Endothelial cell of umbilical vein (primary cell): ENCODE results near the gene PLA2G2E. TPM values are rescaled to one million over a fixed set of nuclear protein-coding genes. Genes with fewer than 3 reads are reported as not detected.

Source experiments
- BruUV-seq: library from RNA; stranded (reverse); fragments of 400-500 nt; replicated peaks from 2 replicates; lab custom pipeline; 2021; lab: Mats Ljungman, UMichigan
- CTCF ChIA-PET: fragments of 300-600, 350-600 bp; sonication (Branson Sonifier 250); formaldehyde crosslinking; loops from one replicate; lab custom pipeline; 2021; ENCODE audit warnings: antibody characterized with exemption, inconsistent platforms; lab: Charles Lee
- POLR2A ChIA-PET: fragments of 300-600, 350-600 bp; sonication (Branson Sonifier 250); formaldehyde crosslinking; loops from one replicate; lab custom pipeline; 2021; ENCODE audit warnings: antibody characterized with exemption, inconsistent platforms; lab: Charles Lee
- DNase-seq: peaks from one replicate; pipeline ENCODE4 v3.0.0-alpha.2; 2011; ENCODE audit warnings: low read depth, low spot score
- FAIRE-seq: peaks from 2 replicates; lab custom pipeline; 2011; peaks lifted over from hg19 to GRCh38; lab: Jason Lieb, UNC
- H2AFZ ChIP-seq: 2 replicates; pipeline ENCODE4 v1.6.0; 2012; ENCODE audit warnings: low read depth, low read length, control low read depth, inconsistent platforms
- H3K27ac ChIP-seq: 2 replicates; pipeline ENCODE4 v1.5.1; 2011; ENCODE audit warnings: low read depth, mild to moderate bottlenecking, control low read depth, low read length, moderate library complexity; ENCODE audit not compliant: insufficient read depth
- H3K27me3 ChIP-seq, 2 experiments: 2 replicates each; pipeline versions ENCODE4 v1.6.0 to v1.6.1; 2011; ENCODE audit warnings: low read length in 2 of 2, mixed read lengths in 1 of 2; ENCODE audit not compliant: control insufficient read depth in 2 of 2, insufficient read depth in 2 of 2
- H3K36me3 ChIP-seq, 2 experiments: 2 replicates in 1 of 2; 3 replicates in 1 of 2; pipeline ENCODE4 v1.5.1; 2011; ENCODE audit warnings: low read length in 2 of 2, mild to moderate bottlenecking in 1 of 2, moderate library complexity in 1 of 2; ENCODE audit not compliant: control insufficient read depth in 2 of 2, insufficient read depth in 2 of 2; ENCODE audit errors: extremely low read depth in 1 of 2
- H3K4me1 ChIP-seq: 3 replicates; pipeline ENCODE4 v1.5.1; 2011; ENCODE audit warnings: mild to moderate bottlenecking, low read length; ENCODE audit not compliant: control insufficient read depth, insufficient read depth; ENCODE audit errors: extremely low read depth
- H3K4me2 ChIP-seq: 2 replicates; pipeline ENCODE4 v1.6.1; 2011; ENCODE audit warnings: low read length, control low read depth, mixed read lengths; ENCODE audit not compliant: insufficient read depth
- H3K4me3 ChIP-seq, 3 experiments: fragments of 200-600 bp in 1 of 3; sonication (generic), shearing (Covaris generic) in 1 of 3; replicated peaks in 1 of 3; 2 replicates each; pipeline ENCODE4 v1.5.1; 2011 to 2016; ENCODE audit warnings: control low read depth in 3 of 3, low read length in 3 of 3, mild to moderate bottlenecking in 2 of 3, inconsistent platforms in 1 of 3, low read depth in 1 of 3, moderate library complexity in 1 of 3; ENCODE audit not compliant: insufficient read depth in 1 of 3
- H3K79me2 ChIP-seq: 2 replicates; pipeline ENCODE4 v1.6.0; 2012; ENCODE audit warnings: low read length, inconsistent platforms; ENCODE audit not compliant: control insufficient read depth, insufficient read depth
- H3K9ac ChIP-seq: replicated peaks from 2 replicates; pipeline ENCODE3; 2011; ENCODE audit warnings: low read length, control low read depth; ENCODE audit not compliant: insufficient read depth; ENCODE audit errors: extremely low read depth
- H3K9me1 ChIP-seq: replicated peaks from 3 replicates; pipeline ENCODE4 v1.6.0; 2011; ENCODE audit warnings: mild to moderate bottlenecking, low read length; ENCODE audit not compliant: control insufficient read depth, insufficient read depth; ENCODE audit errors: extremely low read depth
- H3K9me3 ChIP-seq: replicated peaks from 2 replicates; pipeline ENCODE4 v1.5.1; 2012; ENCODE audit warnings: low read length, inconsistent platforms; ENCODE audit not compliant: control insufficient read depth, insufficient read depth
- H4K20me1 ChIP-seq: replicated peaks from 2 replicates; pipeline ENCODE3; 2011; ENCODE audit warnings: mild to moderate bottlenecking, low read length; ENCODE audit not compliant: control insufficient read depth, insufficient read depth; ENCODE audit errors: extremely low read depth
- EZH2 ChIP-seq: IDR thresholded peaks from 2 replicates; pipeline ENCODE4 v1.6.1; 2012; ENCODE audit warnings: borderline replicate concordance, low read depth, mild to moderate bottlenecking, moderate library complexity, low read length, inconsistent platforms; ENCODE audit not compliant: severe bottlenecking
- FOS ChIP-seq: IDR thresholded peaks from 2 replicates; pipeline ENCODE4 v1.6.1; 2011; ENCODE audit warnings: mild to moderate bottlenecking, low read length, moderate library complexity, borderline replicate concordance; ENCODE audit not compliant: insufficient read depth
- GATA2 ChIP-seq: IDR thresholded peaks from 2 replicates; pipeline ENCODE4 v1.7.0; 2011; ENCODE audit warnings: low read depth, mild to moderate bottlenecking, moderate library complexity, mixed read lengths, low read length; ENCODE audit not compliant: insufficient read length, insufficient read depth
- JUN ChIP-seq: IDR thresholded peaks from 2 replicates; pipeline ENCODE4 v1.6.1; 2011; ENCODE audit warnings: borderline replicate concordance, low read depth; ENCODE audit not compliant: insufficient read length, insufficient read depth
- MYC ChIP-seq: IDR thresholded peaks from one replicate; pipeline ENCODE4 v1.6.1; 2011; ENCODE audit warnings: mild to moderate bottlenecking, low read depth, low read length
- POLR2A ChIP-seq: IDR thresholded peaks from 2 replicates; pipeline ENCODE4 v1.6.1; 2012; ENCODE audit warnings: low read depth, mild to moderate bottlenecking, control low read depth, low read length
- POLR2AphosphoS5 ChIP-seq: IDR thresholded peaks from 2 replicates; pipeline ENCODE4 v1.6.1; 2012; ENCODE audit warnings: low read depth, mild to moderate bottlenecking, control low read depth, low read length, moderate library complexity; ENCODE audit not compliant: insufficient read depth
- dilution Hi-C: fragments of 300-500 bp; cut with MboI; formaldehyde crosslinking; loops from one replicate; pipeline ENCODE4 v1.15.0; 2019; ENCODE audit warnings: low sequenced_read_pairs; ENCODE audit not compliant: extremely low pct_ligation_motif_present
- intact Hi-C: fragments of 100-400 bp; cut with micrococcal nuclease; formaldehyde crosslinking; loops from one replicate; pipeline ENCODE4 v1.10.0; 2022
- polyA plus RNA-seq, 4 experiments: library from polyadenylated mRNA; depleted of rRNA in 3 of 4; stranded (reverse) in 3 of 4; unstranded in 1 of 4; fragments of >200 nt; gene quantifications; 2 replicates each; pipeline versions ENCODE4 v1.2.1 to v1.2.3, GENCODE V29; 2011 to 2012; ENCODE audit warnings: missing spikeins in 1 of 4
- total RNA-seq: library from RNA; stranded (reverse); gene quantifications from 2 replicates; pipeline ENCODE4 v1.2.3, GENCODE V29; 2021
- TF ChIP-seq, protein P1 (sequence below): IDR thresholded peaks from 2 replicates; pipeline ENCODE4 v1.6.1; 2011; ENCODE audit not compliant: insufficient read depth, insufficient read length
- TF ChIP-seq, protein P2 (sequence below), 2 donors: IDR thresholded peaks; 1 replicate in 1 of 2; 2 replicates in 1 of 2; pipeline ENCODE4 v1.5.1; 2011; ENCODE audit warnings: low read length in 2 of 2, mild to moderate bottlenecking in 2 of 2, moderate library complexity in 2 of 2, control low read depth in 1 of 2, inconsistent platforms in 1 of 2, low read depth in 1 of 2; ENCODE audit not compliant: insufficient read depth in 1 of 2; ENCODE audit errors: extremely low read depth in 1 of 2

Gene PLA2G2E
- total and polyA plus RNA-seq, 2 donors (not counting 3 experiments of a cell fraction or from before 2014, with no cell fraction given), result not detected

DNA sequence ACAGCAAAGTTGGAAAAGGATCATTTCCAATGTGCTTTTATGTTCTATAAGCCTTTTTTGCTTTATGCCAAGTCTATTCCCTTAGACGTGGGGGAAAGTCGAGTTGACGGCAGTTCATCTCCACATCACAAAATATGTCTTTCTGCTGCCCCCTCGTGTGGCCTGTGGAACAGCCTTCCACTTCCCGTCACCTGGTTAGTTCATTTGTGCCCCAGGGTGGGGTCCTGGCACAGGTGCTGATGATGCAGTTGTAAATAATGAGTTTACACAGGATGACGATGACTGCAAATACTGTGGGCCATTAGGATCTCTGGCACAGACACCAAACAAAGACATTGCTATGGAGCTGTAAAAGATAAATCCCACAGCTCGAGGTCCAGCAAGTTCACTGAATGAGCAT is 51.2 kb downstream of the PLA2G2E start:
- Histone ChIP-seq H3K4me2 (no peak overlapping the region), H3K27ac (no peak overlapping the region), H3K4me1 (no peaks in the 10 kb centered on the region), H3K4me3 (no peak overlapping the region), H4K20me1 (no peaks in the 10 kb centered on the region), H2AFZ (no peak overlapping the region), H3K79me2 (no peaks in the 10 kb centered on the region), H3K36me3 (no peaks in the 10 kb centered on the region), H3K9ac (no peak overlapping the region), H3K9me3 (no peaks in the 10 kb centered on the region), H3K27me3 (peaks cover 6 to 7% of the 10 kb centered on the region in 2 experiments), H3K9me1 (no peaks in the 10 kb centered on the region)
- FAIRE-seq, result no peak
- CTCF ChIA-PET, result interaction anchor here (1.2 to 2.8 kb wide), 2 partner anchors 10 to 111 kb away, joined by 4 to 9 read pairs; partner anchors contain the start of gene OTUD3
- dilution Hi-C loops (no loop called here), intact Hi-C loops (no loop called here)
- no peak for DNase-seq
- TF ChIP-seq EZH2 (no peak), MYC (no peak), FOS (no peak), JUN (no peak), POLR2A (no peak), GATA2 (no peak), POLR2AphosphoS5 (no peak)
- TF ChIP-seq, protein P1, sequence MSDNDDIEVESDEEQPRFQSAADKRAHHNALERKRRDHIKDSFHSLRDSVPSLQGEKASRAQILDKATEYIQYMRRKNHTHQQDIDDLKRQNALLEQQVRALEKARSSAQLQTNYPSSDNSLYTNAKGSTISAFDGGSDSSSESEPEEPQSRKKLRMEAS, result no peak
- TF ChIP-seq, protein P2, sequence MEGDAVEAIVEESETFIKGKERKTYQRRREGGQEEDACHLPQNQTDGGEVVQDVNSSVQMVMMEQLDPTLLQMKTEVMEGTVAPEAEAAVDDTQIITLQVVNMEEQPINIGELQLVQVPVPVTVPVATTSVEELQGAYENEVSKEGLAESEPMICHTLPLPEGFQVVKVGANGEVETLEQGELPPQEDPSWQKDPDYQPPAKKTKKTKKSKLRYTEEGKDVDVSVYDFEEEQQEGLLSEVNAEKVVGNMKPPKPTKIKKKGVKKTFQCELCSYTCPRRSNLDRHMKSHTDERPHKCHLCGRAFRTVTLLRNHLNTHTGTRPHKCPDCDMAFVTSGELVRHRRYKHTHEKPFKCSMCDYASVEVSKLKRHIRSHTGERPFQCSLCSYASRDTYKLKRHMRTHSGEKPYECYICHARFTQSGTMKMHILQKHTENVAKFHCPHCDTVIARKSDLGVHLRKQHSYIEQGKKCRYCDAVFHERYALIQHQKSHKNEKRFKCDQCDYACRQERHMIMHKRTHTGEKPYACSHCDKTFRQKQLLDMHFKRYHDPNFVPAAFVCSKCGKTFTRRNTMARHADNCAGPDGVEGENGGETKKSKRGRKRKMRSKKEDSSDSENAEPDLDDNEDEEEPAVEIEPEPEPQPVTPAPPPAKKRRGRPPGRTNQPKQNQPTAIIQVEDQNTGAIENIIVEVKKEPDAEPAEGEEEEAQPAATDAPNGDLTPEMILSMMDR (IDR thresholded peaks at IDR 0.05; ENCODE audit: extremely low read depth in 1 of 2, insufficient read depth in 1 of 2, low read depth in 1 of 2, low read length in 2 of 2), result no peak
- no TSS peak for BruUV-seq
- POLR2A ChIA-PET, result no interaction called here

Other genes starting within 250 kb of the PLA2G2E start
- 9.0 and 10.3 TPM in 2 replicates for gene TMCO4, start 123.7 kb downstream of the PLA2G2E start, total RNA-seq
- 7.6 and 8.3 TPM in 2 replicates for gene TMCO4, start 123.7 kb downstream of the PLA2G2E start, polyA plus RNA-seq
- gene RNF186, start 108.3 kb downstream of the PLA2G2E start, total RNA-seq, result not detected in 2 replicates
- gene RNF186, start 108.3 kb downstream of the PLA2G2E start, polyA plus RNA-seq, result not detected in 2 replicates
- gene OTUD3, start 41.2 kb downstream of the PLA2G2E start, total RNA-seq, result 8.1 and 10.6 TPM in 2 replicates
- 3.0 and 3.1 TPM in 2 replicates for gene OTUD3, start 41.2 kb downstream of the PLA2G2E start, polyA plus RNA-seq
- not detected in 2 replicates for gene PLA2G2A, start 56.0 kb upstream of the PLA2G2E start, total RNA-seq
- gene PLA2G2A, start 56.0 kb upstream of the PLA2G2E start, polyA plus RNA-seq, result not detected in 2 replicates
- not detected in 2 replicates for gene PLA2G5, start 146.6 kb upstream of the PLA2G2E start, total RNA-seq
- 0.06 TPM in 1 of 2 replicates, not detected in the other for gene PLA2G5, start 146.6 kb upstream of the PLA2G2E start, polyA plus RNA-seq
- gene PLA2G2D, start 195.9 kb upstream of the PLA2G2E start, total RNA-seq, result not detected in 2 replicates
- not detected in 2 replicates for gene PLA2G2D, start 195.9 kb upstream of the PLA2G2E start, polyA plus RNA-seq
- not detected in 2 replicates for gene PLA2G2F, start 215.7 kb upstream of the PLA2G2E start, total RNA-seq
- gene PLA2G2F, start 215.7 kb upstream of the PLA2G2E start, polyA plus RNA-seq, result not detected in 2 replicates